Right forelimb (tissue), 1 donor: ENCODE data around the gene PEAR1.

Experiments
- DNase-seq: peaks from one replicate; pipeline ENCODE4 v3.0.0-alpha.2; 2018

The PEAR1 gene

DNA sequence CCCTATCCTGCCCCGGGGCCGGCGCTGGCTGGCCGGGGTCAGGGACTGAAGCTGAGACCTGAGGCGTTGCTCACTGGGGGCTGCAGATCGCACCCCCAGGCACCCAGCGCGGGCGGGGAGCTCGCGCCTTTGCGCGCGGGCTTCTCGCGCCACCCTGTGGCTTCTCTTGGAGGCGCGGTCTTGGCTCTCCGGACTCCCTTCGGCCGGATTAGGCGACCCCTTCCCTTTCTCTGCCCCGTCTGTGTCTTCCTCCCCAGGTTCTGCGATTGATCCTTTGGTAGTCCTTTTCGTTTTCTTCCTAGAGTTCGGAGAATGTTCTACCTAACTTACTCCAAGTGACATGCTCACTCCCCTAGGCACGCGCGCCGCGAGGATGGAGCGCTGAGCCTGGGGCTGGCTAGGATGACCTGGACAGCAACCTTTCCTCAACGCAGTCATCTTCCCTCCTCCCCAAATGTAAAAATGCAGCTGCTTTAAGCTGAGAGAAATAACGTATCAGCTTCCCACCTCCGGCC is 33.3 kb upstream of the PEAR1 start:
- DNase-seq, result peak; percentile 79

- peak; percentile 66 for DNase-seq
Measured at GRCh38 chr1:156860628-156861423, 32.7 kb upstream of the PEAR1 start, which contains the start of gene NTRK1. NTRK1 (plus strand) TSS chr1:156860865; CDS start chr1:156860935, 70 bp downstream.

DNA sequence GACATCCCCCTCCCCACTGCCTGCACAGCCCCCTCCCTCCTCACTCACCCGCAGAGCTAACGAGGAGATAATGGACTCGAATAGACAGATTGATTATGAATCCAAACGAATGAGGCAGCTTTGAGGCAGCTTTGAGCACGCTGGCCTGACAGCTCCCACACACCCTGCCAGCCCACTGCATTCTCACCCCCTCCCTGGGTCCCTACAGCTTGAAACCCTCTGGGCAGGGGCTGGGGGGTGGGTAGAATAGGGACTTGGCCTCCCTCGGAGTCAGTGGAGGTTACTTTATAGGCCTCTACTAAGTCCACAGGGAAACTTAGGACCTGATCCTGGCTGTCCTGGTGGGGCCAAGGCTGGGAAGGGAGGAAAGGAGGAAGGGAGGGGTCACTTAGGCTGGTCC is 30.9 kb upstream of the PEAR1 start:
- no peak for DNase-seq

DNA sequence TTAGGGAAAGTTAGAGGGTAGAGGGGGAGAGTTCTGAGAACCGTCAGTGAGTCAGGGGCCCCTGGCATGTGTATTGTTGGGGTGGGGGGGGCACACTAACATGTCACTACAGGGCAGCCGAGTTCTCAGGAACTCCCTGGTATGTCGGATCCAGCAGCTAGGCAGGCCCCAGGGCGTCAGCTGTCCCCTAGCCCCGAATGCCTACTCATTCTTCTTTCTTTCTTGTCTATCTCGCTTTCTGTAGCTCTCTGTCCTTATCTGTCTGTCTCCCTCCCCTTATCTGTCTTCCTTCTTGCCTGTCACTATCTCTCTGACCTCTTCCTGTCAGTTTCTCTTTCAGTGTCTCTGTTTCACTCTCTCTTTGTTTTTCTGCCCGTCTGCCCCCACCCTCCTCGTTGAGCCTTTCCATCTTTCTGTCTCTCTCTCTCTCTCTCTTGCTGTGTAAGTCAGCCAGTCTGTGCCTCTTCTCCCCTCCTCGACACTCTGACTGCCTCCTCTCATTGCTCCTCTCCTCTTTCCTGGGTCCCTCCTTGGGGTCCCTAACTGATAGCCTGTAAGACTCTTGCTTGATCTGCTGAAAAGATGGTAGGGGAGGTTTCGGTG is 30.4 kb upstream of the PEAR1 start:
- no peak for DNase-seq

- no peak for DNase-seq
Measured at GRCh38 chr1:156863631-156864030, 29.9 kb upstream of the PEAR1 start.

DNA sequence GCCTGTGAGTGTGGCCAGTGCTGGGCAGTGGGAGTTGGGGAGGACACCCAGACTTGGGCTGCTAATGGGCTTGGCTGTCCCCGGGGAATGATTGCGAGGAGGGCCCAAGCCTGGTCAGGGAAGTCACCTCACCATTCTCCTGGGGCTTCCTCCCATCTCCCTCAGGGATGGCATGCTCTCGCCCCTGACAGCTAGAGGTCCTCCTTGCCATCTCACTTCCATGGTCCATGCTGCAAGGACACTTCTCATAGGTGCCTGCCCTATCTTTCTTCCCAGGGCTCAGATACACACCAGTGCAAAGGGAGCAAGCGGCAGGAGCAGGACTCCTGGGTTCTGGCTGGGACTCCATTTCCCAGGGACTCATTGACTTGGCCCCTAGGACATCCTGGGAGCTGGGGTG is 28.7 kb upstream of the PEAR1 start:
- DNase-seq, result no peak

DNA sequence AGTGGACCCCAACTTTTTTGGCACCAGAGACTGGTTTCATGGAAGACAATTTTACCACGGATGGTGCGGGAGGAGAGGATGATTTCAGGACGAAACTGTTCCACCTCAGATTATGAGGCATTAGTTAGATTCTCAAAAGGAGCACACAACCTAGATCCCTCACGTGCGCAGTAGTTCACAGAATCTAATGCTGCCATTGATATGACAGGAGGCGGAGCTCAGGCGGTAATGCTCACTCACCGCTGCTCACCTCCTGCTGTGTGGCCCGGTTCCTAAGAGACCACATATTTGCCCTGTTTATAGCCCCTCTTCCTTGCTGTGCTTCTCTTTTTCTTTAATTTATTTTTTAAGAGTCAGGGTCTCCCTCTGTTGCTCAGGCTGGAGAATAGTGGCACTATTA is 28.3 kb upstream of the PEAR1 start:
- no peak for DNase-seq

- no peak for DNase-seq
Measured at GRCh38 chr1:156865865-156866248, 27.7 kb upstream of the PEAR1 start.

GRCh38 chr1:156866249-156866909 is 27.1 kb upstream of the PEAR1 start:
- DNase-seq, result no peak

- DNase-seq, result no peak
Measured at GRCh38 chr1:156868341-156868740, 25.2 kb upstream of the PEAR1 start.

- no peak for DNase-seq
Measured at GRCh38 chr1:156869455-156869854, 24.1 kb upstream of the PEAR1 start.

- no peak for DNase-seq
Measured at GRCh38 chr1:156873659-156874058, 19.9 kb upstream of the PEAR1 start.

GRCh38 chr1:156874142-156874541 is 19.4 kb upstream of the PEAR1 start:
- DNase-seq, result no peak

DNA sequence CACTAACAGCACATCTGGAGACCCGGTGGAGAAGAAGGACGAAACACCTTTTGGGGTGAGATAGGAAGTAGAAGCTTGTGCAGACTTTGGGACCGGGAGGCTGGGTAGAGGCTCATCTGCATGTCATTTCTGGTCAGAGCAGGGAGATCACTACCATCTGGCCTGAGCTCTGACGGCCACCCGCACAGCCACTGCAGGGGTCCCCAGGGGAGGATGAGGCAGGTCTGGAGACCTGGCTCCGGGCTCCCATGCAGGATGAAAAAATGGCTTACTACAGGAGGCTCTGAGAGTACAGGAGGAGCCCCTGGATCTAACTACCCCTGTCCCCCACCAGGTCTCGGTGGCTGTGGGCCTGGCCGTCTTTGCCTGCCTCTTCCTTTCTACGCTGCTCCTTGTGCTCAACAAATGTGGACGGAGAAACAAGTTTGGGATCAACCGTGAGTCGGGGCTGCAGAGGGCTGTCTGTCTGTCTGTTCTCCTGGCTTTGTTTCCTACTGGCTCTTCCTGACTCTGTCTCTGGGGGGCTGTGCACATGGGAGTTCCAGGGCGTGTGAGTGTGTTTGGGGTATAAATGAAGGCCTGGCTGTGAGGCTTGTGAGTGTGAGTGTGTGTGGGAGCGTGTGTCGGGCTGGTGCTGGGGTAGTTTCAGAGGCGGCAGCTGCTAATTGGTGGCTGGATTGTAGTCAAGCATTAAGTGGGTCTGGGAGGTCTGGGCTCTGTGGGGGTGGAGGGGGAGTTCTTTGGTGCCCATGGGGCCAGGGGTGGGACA is 18.8 kb upstream of the PEAR1 start:
- no peak for DNase-seq

DNA sequence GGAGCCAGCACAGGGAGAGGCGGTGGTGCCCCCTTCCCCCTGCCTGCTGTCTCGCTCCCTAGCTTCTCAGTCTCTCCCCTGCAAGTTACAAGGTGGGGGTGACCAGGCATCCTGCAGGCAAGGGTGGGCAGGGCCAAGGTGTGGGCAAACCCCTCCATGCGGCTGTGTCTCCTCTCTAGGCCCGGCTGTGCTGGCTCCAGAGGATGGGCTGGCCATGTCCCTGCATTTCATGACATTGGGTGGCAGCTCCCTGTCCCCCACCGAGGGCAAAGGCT is 18.2 kb upstream of the PEAR1 start:
- DNase-seq, result no peak

GRCh38 chr1:156876281-156876680 is 17.2 kb upstream of the PEAR1 start:
- no peak for DNase-seq

DNA sequence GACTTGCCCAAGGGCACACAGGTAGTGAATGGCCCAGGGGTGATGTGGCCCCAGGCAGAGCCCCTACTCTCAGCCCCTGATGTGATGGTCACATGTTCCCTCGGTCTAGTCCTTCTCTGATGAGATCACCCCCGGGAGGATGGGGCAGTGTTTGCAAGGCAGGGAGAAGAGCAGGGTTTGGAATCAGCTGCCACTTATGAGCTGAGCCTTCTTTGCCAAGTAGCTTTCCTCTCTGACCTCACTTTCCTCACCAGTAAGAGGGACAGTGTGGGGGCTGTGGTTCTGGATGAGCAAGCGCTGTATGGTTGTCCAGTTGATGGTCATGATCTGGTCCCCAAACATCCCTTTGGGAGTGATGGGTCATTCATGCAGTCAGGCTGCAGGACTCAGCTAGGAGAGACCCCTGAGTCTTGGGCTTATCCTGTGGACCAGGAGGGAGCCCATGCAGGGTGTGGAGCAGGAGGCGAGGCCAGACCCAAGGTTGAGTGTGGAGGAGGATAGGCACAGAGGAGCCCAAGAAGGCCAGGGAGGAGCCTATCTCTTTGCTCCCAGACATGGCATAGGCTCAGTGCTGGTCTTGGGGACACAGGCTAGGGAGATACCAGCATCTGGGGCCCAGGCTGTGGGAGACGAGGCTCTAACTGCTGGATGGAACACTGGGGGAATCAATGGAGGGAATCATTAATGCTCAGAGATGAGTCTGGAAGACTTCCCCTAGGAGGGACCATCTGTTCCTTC is 15.9 kb upstream of the PEAR1 start:
- DNase-seq, result no peak

DNA sequence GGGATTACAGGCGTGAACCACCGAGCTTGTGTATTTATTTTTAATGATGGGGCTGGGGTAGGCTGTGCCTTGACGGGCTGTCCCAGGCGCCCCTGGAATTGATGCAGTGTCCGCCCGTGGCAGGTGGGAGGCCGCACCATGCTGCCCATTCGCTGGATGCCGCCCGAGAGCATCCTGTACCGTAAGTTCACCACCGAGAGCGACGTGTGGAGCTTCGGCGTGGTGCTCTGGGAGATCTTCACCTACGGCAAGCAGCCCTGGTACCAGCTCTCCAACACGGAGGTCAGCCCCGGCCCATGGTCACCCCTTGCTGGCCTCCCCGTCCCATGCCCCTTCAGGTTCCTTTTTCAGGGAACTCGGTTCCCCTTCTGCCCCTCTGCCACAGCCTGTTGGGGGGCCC is 13.6 kb upstream of the PEAR1 start:
- DNase-seq, result no peak

DNA sequence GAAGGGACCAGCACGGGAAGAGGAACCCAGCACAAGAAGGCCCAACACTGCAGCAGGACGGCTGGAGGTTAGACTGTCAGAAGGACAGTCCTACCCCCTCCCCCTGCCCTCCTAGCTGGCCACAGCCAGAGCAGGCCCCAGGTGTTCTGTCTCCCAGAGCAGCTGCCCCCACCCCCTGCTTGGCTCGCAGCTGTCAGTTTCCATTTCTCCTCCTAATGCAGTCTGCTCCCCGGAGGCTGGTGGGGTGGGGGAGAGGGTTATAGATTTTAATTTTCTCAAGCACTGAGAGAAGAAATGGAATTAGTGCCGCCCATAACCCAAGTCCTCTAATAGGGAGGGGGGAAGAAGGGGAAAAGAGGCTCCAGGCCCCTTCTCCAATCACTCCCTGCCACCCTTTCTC is 13.0 kb upstream of the PEAR1 start:
- no peak for DNase-seq

DNA sequence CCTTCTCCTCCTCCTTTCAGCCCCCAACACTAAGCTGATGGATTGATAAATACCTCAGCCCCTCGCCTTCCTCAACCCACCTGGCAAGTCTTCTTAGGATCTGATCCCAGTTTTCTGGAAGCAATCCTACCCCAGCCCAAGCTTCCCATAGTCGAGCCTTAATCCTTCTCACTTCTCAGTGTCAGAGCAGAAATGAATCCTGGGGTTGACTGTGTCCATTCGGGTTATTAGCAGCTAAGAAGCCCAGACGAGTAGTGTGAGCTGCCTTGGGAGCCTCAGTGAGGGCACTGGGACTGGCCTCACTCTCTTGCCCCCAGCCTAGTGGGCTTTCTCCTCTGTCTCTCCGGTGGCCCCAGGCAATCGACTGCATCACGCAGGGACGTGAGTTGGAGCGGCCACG is 12.4 kb upstream of the PEAR1 start:
- no peak for DNase-seq

DNA sequence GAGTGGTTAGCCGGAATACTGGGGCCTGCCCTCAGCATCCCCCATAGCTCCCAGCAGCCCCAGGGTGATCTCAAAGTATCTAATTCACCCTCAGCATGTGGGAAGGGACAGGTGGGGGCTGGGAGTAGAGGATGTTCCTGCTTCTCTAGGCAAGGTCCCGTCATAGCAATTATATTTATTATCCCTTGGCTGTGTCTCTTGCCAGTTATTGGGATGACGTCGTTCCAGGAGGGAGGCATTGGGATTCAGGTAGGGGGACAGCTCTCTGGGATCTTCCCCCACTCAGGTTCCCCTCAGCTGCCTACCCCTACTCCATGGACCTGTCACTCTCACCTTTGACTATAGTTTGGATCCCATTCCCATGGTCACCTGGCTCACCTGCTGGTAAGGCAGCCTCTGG is 11.9 kb upstream of the PEAR1 start:
- no peak for DNase-seq

DNA sequence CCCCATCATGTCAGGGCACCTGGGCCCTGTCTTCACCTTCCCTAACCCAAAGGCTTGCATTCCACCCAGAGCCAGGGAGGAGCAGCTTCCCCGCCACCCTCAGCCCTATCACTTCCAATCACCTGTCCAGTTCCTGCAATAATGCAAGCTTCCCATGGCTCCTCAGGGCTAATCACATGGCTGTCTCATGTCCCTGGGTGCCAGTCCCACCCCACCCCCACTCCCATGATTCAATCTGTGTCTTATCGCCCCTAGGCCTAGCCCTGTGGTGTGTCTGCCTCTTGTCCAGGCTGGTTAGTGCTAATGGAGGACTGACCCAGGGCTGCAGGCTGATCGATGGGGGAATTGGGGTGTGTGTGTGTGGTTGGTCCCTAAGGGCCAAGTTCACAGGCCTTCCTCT is 11.0 kb upstream of the PEAR1 start:
- no peak for DNase-seq

- no peak for DNase-seq
Measured at GRCh38 chr1:156883919-156884318, 9.6 kb upstream of the PEAR1 start.
